ENCODE data around the gene DLEC1.

DNA sequence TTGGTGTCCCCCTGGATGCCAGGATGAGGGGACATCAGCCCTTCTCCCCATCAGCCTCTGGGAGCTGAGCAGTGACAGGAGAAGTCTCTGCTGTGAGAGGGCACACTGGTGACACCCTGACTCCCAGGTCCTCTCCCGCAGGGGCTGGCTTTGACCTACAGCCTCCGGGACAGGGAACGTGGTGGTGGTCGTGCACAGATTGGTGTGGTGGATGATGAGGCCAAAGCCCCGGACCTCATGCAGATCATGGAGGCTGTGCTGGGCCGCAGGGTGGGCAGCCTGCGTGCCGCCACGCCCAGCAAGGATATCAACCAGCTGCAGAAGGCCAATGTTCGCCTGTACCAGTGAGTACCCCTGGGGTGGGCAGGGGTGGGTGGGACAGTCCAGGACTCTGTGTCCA, 41.7 kb upstream of the DLEC1 start:
- no peak for TF ChIP-seq POLR2A (IDR thresholded peaks at IDR 0.05)
- TF ChIP-seq, protein P1, sequence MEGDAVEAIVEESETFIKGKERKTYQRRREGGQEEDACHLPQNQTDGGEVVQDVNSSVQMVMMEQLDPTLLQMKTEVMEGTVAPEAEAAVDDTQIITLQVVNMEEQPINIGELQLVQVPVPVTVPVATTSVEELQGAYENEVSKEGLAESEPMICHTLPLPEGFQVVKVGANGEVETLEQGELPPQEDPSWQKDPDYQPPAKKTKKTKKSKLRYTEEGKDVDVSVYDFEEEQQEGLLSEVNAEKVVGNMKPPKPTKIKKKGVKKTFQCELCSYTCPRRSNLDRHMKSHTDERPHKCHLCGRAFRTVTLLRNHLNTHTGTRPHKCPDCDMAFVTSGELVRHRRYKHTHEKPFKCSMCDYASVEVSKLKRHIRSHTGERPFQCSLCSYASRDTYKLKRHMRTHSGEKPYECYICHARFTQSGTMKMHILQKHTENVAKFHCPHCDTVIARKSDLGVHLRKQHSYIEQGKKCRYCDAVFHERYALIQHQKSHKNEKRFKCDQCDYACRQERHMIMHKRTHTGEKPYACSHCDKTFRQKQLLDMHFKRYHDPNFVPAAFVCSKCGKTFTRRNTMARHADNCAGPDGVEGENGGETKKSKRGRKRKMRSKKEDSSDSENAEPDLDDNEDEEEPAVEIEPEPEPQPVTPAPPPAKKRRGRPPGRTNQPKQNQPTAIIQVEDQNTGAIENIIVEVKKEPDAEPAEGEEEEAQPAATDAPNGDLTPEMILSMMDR (IDR thresholded peaks at IDR 0.05), result no peak
- TF ChIP-seq EP300 (IDR thresholded peaks at IDR 0.05; ENCODE audit: low read depth), result no peak
- no peak for TF ChIP-seq POLR2AphosphoS5 (IDR thresholded peaks at IDR 0.05)
